GM03348 (cell line): Measurements from ENCODE around the gene GRID1.
"Not testable (repeated sequence)": the region's sequence is repeated elsewhere in the genome, so short reads cannot be mapped to it uniquely, and the experiment has no call there.

ENCODE experiments used
- DNase-seq: peaks from one replicate; pipeline ENCODE4 v3.0.0; 2012; ENCODE audit warnings: low spot score

The GRID1 gene

DNA sequence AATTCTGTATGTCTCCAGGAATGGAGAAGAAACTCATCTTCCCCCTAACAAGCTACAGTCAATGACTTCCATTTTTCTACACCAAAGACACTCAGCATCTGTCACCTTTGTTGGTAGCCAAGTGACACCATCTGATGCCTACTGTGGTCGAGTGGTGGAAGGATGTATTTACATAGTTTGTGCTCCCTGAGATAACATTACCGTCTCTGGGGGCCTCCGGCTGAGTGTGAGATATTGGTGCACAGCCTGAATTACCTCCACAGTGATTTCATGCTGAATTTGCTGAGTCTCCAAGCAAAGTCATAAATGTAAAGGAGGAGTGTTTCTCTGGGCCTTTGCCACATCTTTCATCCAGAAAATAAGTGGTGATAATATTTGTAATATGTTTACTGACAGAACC, 114.0 kb downstream of the GRID1 start:
- DNase-seq, result no peak

DNA sequence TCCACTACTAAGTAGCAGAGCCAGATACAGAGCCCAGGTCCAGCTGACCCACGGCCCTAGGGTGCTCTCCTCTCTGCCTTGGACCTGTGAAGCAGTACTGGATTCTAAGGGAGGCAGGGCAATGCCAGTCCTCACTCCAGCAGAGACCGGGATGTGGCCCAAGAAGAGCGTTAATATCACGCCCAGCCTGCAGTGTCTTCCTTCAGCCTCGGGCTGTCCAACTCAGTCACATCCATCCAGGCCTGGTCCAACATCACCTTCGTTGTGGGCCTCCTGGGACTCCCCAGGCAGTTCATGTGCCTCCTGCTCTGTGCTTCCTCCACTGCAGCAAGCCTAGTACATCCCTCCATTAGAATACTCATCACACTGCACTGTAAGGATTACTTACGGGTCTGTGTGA, 114.5 kb downstream of the GRID1 start:
- no peak for DNase-seq

DNA sequence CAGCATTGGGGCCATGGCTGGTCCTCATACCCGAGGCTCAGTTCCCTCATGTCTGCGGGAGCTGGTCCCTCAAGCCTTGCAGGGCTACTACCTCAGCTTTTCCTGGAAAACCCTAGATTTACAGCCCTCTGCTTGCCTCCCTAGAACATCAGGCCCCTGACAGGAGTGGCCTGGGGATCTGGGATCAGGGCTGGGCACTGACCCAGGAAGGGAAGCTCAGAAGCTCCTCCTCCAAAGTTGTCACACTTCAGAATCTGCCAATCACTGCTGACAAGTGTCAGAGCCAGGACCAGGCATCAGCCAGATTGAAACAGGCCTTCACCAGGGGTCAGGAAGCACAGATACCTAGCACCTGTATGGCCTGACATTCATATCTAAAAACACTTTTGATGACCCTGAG, 115.2 kb downstream of the GRID1 start:
- DNase-seq, result no peak

DNA sequence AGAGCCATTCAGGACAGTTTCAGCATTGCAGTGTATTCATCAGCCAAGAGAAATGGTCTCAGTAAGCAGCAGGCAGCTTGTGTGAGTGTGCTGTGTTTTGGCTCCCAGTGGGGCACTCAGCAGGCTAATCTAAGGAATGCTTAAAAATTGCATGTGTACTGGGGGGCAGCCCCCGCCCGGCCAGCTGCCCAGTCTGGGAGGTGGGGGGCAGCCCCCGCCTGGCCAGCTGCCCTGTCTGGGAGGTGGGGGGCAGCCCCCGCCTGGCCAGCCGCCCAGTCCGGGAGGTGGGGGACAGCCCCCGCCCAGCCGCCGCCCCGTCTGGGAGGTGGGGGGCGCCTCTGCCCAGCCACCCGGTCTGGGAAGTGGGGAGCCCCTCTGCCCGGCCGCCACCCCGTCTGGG, 116.2 kb downstream of the GRID1 start:
- DNase-seq, result no peak

DNA sequence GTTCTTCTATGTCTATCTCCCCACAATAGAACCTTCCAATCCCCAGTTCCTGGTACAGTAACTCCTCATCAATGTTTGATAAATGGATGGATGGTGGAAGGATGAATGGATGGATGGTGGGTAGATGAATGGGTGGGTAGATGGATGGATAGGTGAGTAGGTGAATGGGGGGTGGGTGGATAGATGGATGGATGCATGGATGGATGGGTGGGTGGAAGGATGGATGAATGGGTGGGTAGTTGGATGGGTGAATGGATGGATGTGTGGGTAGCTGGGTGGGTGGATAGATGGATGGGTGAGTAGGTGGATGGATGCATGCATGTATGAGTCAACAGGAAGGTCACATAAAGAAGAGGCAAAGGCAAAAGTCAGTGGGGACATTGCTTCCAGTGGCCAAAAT, 116.8 kb downstream of the GRID1 start:
- no peak for DNase-seq

DNA sequence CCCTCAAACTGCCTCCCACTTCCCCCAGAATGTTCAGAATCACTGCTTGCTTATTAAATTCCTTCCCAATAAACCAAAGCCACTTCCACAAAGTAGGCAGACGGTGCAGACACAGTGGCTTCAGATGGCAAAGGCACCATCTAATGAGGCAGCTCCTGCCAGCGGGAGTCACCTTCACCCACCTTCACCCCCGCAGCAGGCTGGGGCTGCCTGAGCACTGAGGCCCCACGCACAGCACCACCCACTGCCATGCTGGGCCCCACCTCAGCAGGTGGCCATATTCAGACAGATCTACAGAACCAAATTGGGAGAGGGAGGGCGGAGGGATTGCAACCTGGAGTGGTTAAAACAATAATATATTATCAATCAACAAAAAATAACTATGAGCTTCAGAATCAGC, 118.5 kb downstream of the GRID1 start:
- DNase-seq, result no peak

DNA sequence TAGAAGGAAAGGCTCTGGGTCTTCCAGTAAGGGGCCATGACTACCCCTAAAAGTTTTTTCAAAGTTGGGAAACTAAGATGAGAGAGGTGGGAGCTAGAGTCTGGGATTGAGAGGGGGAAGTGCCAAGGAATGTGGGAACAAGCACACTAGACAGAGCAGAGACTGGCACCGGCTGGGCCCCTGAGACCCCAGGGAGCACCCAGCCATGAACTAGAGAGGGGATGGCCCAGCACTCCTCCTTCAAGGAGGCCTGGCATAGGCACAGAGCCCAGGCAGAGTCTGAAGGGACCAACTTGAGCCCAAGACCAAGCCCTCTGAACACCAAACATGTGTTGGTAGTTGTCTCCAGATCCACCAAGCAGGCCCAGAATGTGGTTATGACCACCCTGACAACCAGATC, 119.0 kb downstream of the GRID1 start:
- no peak for DNase-seq

DNA sequence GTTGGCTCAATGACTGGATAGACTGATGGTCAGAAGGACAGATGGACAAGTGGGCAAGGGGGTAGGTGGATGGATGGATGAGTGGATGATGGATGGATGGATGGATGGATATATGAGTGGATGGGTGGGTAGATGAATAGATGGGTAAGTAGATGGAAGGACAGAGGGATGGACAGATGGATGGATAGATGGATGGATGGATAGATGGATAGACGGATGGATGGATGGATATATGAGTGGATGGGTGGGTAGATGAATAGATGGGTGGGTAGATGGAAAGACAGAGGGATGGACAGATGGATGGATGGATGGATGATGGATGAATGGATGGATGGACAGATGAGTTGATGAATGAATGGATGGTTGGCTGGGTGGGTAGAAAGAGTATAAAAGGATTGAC, 119.5 kb downstream of the GRID1 start:
- no peak for DNase-seq

DNA sequence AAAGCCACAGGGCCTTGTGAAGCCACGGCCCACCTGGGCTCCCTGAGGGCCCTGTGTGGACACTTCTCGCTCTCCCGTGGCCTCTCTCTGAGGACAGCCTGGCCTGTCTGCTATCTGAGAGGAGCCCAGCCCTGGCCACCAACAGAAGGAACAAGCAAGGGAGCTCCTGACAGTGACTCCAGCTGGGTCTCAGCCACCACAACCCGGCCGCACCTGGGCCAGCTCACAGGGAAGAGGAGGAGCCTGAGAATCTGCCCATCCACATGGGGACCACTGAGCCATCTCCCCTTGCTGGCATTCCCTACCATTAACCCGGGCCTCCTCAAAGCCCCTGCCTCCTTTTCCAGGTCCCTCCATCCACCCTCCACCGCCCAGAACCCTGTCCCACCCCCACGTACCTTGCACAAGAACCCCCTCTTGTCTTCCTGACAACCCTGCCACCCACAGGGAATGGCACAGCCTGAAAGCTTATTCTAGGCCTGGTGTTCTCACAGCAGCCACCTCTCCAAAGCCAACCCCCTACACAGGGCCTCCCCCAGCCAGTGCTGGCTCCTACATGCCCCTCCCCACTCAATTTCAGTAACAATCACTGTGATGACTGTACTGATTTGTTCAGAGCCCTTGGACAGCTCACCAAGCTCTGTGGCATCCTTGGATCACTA, 120.2 kb downstream of the GRID1 start:
- DNase-seq, result no peak

DNA sequence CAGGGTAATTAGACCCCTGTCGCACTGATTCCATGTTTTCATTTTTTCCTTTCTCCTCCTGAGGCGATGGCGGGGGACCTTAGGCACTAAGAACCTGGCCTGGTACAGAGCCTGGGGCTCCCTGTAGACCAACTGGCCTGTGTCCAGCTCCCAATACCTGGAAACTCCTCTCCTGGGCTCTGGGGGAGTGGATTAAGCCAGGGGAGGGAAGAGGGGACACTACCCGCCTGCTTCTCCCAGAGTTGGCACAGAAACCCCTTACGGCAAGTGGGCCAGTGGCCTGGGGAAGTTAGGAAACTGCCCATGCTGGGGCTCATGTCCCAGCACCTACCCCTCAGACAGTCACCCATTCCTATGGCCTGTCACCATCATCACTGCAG, 121.6 kb downstream of the GRID1 start:
- no peak for DNase-seq

DNA sequence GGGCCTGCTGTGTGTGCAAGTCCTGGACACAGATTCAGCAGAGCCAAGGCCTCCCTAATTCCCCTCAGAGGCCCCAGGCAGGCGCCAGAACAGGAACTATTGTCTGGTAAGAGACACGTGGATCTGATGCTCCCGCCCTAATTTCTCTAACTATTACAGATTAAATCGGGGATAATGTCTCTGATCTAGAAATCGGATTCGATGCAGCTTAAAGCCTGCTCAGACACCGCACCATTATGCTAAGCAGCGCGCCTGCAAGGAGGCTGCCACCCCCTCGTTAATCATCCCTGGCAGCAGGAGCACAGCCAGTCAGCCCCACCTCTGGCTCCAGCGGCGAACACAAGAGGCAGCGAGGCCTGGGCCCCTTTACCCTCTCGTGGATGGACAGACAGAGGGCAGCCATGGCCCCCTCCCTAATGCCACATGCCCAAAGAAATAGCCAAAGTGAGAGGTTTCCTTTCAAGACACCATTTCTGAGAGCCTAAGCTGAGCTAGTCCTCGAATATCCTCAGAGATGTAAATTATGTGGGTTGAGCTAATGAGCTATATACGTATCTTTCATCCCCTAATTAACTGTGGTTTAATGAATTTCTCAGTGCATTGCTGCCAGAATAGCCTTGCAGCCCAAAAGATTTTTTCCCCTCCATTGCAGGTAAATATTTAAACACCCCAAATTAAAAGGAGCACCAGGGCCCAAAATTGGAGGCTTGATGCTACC, 122.1 kb downstream of the GRID1 start:
- no peak for DNase-seq

DNA sequence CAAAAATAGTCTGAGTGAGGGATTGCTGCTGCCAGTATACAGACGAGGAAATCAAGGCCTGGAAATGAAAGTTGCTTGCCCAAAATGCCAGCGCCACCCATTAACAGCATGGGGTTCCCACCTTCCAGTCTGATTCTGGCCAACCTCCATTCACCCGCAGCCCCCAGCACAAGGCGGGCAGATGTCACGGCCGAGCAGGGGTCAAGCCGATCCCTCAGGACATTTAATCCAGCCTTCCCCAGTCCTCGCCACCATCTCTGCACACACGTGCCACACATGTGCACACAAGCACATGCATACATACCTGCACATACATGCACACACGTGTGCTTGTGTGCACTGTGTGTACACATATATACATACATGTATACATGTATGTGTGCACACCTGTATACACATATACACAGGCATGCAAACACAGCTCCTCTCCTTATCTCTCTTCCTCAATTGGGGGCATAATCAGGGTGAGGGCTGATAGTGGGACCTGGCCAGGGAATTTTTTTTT, 122.9 kb downstream of the GRID1 start:
- no peak for DNase-seq

DNA sequence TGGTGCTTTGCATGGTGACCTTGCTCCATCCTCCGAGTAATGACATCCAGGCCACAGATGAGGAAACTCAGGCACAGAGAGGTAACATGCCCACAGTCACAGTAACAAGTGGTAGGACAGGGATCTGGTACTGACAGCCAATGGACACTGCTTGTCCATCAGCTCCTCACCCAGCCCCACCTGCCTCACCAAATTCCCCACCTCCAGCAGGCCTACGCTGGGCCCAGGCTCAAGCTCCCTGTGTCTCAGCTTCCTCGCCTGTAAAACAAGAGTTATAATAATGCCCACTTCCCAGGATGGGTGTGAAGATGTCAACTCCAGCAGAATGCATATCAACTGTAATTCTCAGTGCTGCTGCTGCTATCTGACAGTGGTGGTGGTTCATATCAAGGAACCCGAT, 123.8 kb downstream of the GRID1 start:
- DNase-seq, result no peak

DNA sequence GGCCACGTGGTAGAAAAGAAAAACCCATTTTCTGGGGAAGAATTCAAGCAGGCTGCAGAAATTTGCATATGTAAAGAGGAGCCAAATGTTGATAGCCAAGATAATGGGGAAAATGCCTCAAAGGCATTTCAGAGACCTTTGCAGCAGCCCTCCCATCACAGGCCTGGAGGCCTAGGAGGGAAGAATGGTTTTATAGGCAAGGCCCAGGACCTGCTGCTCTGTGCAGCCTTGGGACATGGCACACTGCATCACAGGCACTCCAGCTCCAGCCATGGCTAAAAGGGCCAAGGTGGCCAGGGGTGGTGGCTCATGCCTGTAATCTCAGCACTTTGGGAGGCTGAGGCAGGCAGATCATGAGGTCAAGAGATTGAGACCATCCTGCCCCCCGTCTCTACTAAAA, 128.5 kb downstream of the GRID1 start:
- DNase-seq, result not testable (repeated sequence)

DNA sequence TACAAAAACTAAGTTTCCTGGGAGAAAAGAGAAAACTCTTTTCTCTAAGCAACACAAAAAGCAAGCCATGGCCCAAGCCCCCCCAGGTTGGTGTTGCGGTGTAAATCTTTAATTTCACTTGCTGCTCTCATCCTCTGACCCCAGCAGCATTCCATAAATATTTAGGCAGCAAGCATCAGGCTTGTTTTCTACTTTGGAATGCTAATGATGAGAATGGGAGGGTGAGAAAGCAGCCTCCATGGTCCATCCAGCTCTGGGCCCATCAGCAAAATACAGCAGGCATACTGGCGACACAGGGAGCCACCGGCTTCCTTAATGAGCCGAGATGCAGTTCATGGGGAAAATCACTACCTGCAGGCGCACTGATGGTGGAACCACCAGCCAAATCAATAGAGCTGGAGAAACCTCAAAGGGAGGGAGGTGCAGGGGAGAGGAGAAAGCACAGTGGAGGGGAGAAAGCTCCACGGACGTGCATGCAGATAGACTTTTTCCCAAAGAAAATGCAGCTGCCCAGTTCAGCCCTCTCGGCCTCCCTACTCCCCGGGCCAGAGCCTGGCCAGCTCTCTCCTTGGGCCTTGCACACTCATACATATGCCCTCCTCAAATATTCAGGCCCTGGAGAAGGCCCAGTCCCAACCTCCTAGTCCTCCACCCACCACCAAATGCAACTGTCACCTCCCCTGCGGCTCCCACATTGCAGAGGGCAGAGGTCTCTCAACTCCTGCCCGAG, 131.9 kb downstream of the GRID1 start:
- DNase-seq, result peak; percentile 28

DNA sequence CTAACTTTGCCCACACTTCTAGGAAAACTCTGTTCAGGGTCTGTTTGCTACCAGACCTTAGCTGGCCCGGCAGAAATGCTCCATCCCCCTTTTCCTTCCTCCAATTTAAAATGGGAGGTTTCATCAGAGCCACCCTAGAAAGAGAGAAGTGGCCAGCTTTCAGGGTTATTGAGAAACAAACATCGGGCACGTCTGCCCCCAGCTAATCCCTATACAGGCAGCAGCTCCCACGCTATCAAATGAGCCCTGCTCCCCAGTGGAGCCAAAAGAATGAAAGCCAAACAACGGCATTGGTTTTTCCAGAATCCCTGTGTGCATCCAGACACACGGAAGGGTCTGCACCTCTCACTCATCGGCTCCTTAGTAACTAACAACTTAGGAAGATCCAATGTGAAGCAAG, 132.5 kb downstream of the GRID1 start:
- no peak for DNase-seq

DNA sequence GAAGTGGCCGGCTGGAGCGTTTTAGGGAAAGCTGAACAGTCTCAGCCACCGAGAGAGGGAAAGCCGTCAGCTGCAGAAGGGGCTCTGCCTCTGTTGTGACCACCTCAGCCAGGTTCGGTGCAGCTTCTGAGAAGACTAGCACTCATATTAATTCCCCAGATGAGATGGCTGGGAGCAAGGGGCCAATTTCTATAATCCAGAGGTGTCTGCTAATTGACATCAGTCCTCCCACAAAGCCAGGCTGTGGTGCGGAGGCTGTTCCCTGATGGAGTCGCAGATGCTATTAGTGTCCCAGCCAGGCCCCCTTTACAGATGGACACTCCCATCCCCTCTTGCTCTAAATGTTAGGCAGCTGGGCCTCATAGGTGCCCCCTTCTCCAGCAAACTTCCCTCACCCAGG, 133.5 kb downstream of the GRID1 start:
- no peak for DNase-seq

DNA sequence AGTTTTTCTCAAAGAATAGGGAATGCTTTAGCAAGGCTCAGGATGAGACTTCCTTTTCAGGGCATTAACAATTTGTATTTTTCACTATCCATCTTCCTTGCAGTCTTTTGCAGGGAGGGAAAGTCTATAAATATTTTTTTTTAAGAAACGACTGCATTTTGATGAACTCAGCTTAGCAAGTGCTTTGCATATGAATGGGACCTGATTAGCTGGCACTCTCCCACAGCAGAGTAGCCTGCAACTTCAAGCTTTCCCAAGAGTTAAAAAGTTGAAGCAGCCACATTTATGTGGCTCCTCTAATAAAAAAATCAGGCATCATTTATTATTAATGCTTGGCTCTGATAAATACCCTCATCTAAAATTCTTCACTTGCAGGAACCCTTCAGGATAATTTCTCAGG, 134.0 kb downstream of the GRID1 start:
- DNase-seq, result no peak

DNA sequence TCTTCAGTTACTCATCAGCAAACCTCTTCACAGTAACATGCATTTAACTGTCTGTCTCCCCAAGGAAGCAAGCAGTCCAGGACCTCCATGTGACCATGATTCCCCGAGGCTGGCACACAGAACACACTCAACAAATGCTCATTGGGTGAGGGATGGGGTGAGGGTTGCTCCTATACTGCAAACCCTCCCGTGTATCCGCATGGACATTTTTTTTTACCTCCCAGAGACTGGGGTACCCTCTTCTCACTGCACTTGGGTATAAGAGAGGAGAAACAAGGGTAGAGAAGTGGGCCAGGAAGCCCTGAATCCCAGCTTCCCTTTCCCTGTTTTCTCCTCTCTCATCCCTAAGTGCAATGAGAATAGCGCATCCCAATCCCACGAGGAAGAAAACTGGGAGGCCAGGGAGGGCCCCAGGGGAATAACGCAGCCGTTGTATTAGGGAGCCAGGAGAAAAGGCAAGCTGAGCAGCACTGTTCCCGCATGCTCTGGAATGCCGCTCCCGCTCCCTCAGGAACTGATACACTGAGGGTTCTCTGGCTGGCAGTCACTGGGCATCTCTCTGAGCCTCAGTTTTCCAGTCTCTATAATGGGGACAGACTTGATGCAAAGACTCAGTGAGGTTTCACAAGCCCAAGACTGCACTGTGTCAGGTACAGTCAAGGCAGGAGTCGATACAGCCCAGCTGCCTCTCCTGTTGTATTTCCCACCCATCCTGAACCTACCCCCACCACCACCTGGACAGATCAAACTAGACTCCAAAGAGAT, 134.6 kb downstream of the GRID1 start:
- no peak for DNase-seq

DNA sequence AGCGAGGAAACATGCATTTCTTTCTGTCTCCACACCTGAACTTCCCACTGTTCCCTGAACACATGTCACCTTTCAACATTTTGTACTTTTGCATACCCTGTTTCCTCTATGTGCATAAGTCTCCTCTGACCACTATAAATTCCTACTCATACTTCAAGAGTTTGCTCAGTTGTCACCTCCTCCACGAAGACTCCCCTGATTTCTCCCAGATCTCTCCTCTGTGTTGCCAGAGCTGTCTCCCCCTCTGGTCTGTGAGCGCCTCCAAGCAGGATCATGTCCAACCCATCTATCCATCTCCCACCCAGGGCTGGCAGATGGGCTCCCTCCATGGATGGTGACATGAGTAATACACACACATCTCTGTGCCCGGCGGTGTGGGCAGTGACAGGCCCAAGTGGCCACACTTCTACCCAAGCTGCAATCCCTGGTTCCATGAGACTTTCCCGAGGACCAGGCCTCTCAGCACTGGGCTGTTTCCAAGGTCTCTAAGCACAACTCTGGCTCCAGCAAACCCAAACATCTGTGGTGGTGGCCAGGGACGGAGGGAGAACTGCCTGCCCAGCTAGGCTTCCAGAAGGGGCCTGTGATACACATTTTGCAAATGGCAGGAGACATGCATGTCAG, 135.9 kb downstream of the GRID1 start:
- DNase-seq, result no peak

DNA sequence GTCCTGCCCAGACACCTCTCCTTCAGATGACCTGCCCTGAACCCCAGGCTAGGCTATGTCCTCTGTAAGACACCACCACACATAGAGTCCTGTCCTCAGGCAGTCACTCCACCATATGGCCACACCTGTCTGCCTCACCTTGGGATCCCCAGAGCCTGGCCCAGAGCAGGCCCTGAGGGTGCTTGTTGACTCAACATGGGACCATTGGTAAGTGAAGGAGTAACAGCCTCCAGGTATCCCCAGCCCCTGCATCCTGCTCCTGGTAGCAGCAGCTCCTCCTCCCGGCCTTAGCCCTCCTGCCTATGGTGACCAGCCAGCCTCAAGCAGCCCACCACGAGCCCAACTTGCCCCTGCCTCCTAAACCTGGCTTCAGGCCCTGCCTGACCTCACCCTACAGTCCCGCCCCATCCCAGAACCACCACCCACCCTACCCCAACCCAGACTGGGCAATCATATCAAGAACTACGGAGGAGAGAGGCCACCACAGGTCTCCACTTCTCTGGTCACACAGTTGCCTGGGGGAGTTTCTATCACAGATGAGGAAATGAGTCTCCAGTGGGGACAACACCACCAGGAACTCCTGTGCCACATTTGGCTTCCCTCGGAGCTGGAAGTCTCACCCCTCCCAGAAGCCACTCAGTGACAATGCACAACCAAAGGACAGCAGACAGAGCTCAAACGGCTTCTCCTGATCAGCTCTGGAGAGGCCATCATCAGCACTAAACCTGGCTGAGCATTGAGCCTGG, 136.6 kb downstream of the GRID1 start:
- DNase-seq, result no peak
